GM18498 (cell line): ENCODE measurements around the gene SLC39A11.
"Not testable (repeated sequence)": the region's sequence is repeated elsewhere in the genome, so short reads cannot be mapped to it uniquely, and the experiment has no call there.

Source experiments
- ATAC-seq: cut with Tn5 transposase; IDR thresholded peaks from one replicate; pipeline ENCODE4 v1.9.1; 2021; ENCODE audit warnings: mild to moderate bottlenecking, moderate library complexity; ENCODE audit not compliant: unreplicated experiment

SLC39A11 gene

DNA sequence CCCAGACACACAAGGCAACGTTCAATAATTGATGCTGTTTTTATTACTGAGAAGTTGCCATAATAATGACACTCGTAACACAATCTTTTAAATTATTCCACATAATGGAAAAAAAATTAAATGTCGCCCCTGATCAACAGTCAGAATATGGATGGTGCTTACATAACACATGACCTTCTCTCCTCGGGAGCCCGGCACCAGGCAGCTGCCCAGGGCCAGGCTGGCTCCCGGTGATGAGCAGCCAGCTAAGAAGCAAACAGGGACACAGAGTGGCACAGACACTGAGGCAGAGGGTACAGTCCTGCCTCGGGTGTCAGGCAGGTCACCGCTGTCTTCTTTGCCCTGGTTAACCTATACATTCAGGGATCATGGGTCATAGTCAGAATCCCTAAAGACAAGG, 137.9 kb downstream of the SLC39A11 start:
- ATAC-seq, result no peak

DNA sequence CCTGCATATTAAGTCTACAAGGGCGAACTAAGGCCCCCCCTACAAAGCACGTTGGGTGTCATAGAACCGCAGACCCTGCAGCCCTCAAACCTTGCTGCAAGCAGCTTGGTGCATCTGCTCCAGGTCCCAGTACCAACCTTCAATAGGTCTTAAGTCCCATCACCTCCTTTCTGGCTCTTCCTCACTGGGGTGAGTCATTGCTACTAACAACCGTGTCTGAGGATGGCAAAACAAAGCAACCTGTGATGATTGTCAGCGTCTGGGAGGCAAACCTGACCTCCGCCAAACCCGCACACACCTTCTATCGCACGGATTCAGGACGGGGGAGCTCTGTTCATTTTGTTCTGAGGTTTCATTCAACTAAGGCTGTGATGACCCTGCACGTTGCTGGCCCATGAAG, 138.9 kb downstream of the SLC39A11 start:
- no peak for ATAC-seq

DNA sequence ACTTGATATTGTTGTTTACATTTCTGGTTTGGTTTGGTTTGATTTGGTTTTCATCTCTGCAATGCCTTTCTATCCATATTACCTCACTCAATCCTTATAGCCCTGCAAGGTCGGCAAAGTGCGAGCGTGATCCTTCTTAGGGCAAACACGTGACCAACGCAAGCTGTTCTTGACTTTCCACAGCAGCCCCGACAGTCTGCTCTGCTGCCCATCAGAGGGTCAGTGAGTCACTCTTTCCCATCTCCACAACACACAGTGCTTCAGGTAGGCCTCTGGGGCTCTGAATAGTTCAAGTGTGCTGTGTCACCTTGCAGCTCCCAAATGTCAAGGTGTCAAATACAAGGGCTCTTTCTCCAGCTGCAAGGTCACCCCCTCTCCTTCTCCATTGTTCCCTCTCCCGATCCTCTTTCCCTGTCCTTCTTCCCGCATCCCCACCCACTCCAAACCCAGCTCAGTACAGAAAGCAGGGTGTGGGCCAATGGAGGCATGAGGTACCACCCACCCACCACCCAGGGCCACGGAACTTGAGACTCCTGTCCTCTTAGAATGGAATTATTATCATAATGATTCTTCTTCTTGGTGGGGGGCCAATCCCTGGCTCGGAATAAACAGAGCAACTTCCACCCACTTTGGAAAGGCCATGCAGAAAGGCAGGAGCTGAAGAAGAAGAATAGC, 139.7 kb downstream of the SLC39A11 start:
- ATAC-seq, result no peak

DNA sequence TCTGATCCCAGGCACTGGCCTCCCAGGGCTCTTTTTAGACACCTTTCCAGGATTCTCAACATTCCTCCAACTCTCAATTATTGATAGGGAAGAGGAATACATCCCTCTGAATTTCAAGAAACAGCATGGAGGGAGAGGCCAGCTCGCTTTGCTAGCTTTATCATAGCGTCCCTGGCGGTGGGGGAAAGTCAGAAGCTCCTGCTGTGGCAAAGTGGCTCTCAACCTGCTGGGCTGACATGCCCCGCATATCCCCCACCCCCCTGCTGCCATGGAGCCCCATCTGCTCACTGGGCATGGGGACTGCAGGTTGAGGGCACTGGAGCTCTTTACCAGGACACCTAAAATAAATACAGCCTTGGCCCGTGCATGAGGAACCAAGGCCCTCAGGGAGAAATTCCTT, 140.3 kb downstream of the SLC39A11 start:
- ATAC-seq, result no peak

DNA sequence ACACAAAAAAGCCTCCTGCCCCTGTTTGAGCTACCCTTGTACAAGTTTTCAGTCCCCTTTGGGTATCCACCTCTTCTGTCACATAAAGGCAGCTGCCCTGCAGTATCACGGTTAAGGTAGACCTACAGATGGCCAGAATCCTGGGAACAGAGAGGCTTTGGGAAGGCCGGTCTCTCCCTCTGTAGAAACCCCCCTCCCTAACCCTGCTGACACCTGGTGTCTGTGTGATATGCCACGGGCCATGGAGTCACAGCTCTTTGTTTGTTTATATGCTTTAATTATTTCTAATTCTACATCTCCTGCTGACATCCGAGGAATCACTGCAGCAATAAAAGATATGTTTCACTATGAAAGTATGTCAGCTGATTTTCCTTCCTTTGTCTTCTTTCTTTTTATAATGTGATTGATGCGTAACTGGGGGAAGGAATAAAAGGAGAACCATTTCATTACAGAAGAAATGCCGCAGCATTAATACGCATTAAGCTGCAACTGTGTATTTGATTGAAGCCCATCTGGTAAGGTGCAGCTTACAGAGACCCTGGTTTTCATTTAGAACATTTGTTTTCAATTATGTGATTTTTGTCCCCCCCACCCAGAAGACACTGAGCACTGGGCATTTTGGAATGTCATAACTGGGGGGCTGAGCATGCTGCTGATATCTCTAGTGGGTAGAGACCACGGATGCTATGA, 142.1 kb downstream of the SLC39A11 start:
- ATAC-seq, result no peak

DNA sequence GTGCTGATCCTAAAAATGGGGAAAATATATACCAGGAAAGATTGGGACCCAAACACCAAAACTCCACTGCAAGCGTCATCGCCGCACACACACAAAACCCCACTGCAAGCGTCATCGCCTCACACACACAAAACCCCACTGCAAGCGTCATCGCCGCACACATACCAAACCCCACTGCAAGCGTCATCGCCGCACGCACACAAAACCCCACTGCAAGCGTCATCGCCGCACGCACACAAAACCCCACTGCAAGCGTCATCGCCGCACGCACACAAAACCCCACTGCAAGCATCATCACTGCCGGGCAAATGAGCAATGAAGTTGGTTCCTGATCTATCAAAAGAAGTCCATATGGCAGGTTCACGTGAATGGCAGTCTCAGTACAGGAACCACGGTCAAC, 144.4 kb downstream of the SLC39A11 start:
- ATAC-seq, result no peak

DNA sequence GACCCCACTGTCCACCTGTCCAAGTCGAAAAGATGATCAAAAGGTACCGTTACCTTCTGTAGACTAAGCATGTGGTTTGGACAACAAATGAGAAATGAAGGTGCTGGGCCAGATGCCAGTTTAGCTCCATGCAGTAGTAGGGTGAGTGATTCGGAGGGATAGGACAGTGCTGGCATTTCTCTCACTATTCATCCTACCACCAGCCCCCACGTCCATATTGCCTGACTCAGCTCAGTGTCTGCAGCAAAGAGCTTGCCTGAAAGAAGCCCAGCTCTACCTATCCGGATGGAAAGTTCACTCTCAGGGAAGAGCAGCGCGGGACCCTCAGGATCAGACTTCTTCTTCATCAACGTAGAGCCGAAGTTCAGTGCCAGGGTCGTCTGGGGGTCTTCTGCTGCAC, 145.0 kb downstream of the SLC39A11 start:
- no peak for ATAC-seq

DNA sequence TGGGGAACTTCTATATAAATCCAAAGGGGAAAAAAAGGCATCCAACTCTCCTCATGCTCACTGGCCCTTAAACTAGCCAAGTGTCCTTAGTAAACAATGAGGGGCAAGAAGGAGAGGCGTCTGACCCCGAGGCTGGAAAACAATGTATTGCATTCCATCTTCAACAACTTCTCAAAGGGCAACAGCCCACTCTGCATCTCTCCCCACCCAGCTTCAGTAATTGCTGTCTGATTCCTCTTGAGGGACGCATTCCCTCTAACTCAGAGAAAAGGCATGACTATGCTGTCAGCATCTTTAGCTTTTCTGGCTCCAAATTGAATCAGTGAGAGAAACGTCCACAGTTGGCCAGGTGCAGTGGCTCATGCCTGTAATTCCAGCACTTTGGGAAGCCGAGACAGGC, 145.8 kb downstream of the SLC39A11 start:
- ATAC-seq, result no peak

DNA sequence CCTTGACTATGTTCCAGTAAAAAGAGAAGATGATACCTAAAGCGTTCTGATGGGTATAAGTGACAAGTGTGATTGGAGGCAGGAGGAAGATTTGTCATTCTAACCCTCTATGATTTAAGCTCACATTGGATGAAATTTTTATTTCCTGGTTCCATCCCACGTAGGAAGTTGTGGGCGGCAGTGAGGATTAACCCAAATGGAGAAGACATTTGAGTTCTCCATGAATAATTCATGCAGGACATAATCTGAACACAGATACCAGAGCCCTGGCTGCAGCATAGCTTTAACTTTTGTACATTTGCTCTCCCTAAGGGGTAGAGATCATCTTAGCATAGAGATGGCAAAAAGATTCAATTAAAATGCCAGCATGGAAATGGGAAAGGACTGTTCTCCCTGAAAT, 146.3 kb downstream of the SLC39A11 start:
- ATAC-seq, result no peak

DNA sequence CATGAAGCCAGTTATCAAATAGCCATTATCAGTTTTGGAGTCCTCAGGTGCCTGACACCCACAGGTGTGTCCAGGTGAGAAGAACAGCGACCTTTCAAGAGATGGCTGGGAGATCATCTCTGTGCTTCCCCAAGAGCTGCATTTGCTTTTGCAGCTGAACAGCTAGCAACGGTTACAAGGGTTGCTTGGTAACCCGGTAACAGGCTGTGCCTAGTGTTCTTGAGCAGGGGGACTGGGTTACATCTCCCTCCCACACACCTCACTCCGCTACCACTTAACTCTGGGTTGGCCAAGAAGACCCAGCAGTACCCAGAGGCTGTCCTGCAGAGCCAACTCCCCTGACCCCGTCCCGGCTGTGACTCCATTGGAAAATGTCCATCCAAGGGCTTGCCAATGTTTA, 147.0 kb downstream of the SLC39A11 start:
- ATAC-seq, result no peak

DNA sequence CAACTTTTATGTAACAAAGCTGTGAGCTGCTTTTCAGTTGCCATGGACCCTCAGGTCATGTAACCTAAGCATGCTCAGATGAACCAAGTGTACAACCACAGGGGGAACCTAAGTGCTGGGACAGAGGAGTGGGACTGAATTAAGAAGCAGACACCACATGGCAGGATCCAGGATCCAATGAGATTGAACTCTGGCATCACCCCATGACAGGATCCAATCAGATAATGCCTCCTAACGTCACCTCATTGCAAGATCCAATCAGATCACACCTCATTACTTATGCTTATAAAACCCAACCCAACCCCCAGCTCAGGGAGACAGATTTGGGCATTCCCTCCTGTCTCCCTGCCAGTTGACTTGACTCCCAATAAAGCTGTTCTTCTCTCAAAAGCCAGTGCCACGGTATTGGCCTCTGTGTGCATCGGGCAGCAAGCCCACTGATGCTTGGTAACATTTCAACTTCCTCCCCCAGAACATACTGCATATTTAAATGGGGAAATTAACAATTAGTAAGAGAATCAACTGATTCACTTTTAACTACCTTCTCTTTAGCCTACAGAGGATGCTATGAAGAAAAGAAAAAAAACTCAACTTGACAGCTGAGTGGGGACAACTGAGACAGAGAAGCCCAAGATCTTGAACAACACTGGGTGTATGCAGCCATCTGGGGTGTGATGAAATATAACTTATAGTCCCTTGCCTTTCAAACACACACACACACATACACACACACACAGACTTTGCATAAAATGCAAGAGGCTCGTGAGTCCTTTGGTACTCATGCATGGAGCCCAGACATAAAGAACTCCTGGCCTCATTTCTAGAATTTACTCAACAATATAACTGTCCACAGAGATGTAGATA, 148.4 kb downstream of the SLC39A11 start:
- ATAC-seq, result no peak

DNA sequence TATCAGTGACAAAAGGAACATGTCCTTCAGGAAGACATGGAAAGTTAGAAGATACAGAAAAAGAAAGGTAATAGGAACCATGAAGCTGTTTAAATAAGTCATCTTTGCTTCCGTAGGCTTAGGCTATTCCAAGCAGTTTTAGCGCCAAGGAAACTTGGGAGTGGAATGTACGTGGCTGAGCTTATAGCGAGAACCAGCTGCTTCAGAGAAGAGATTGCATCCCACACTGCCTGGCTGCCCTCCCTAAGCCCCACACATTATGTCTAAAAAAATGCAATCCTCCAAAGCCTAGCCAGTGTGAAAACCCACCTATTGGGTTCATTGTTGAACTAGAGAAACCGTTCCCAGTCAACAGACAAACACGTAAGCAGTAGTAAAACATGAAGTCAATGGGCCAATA, 149.9 kb downstream of the SLC39A11 start:
- ATAC-seq, result no peak

DNA sequence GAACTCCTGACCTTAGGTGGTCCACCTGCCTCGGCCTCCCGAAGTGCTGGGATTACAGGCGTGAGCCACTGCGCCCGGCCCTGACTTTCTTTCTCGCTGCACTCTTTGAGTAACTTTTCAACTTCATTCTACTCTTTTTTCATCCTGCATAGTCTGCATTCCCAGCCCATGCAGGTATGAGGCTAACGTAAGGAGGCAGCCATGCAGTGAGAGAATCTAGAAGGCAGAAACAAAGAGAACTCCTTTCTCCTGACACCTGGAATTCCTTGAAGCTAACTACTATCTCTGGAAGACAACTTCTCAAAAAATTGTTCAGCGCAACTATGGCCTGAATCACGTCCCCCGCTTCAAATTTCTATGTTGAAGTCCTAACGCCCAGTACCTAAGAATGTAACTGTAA, 152.0 kb downstream of the SLC39A11 start:
- no peak for ATAC-seq

DNA sequence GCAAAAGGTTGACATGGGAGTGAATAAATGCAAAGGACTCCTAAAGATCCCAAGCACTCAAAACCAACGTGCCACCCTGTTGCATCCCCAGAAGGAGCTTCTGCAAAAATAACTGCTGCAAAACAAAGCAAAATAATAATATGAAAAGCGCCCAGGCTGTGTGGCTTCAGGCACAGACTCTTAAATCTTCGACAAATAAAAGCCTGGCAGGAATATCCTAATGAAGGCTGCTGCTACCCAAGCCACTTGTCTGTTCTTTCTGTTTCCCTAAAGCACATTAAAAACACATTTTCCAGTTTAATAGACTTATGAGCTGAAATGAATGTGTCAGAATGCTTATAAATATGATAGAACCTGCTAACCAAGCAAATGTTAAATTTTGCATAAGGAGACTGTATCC, 154.0 kb downstream of the SLC39A11 start:
- no peak for ATAC-seq

DNA sequence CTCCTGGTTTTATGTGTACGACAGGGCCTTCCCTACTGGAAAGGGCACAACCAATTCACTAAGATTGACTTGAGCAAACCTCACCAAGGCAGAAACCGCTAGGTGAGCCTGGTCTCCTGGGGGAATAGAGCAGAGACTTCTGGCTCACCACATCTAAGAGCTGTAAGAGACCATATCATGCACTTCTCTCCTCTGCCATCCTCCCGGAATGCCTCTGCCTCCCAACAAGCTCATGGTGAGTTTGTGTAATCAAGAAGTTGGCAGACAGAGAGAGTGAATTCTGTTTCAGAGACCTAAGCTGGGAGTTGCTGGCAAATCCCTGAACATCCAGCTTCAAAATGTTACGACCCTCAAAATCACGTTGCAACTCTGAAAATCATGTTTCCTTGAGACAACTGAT, 154.8 kb downstream of the SLC39A11 start:
- ATAC-seq, result no peak

DNA sequence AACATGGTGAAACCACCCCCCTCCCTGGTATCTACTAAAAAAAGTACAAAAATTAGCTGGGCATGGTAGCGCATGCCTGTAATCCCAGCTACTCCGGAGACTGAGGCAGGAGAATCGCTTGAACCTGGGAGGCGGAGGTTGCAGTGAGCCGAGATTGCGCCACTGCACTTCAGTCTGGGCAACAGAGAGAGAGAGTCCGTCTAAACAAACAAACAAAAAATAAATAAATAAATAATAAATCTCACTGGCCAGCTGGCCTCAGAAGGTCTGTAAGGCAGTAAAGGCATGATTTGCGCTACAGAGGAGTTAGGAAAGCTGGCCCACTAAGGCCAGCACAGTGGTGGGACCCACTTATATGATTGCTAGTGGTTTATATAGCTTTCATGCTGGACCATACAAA, 155.2 kb downstream of the SLC39A11 start:
- ATAC-seq, result not testable (repeated sequence)

DNA sequence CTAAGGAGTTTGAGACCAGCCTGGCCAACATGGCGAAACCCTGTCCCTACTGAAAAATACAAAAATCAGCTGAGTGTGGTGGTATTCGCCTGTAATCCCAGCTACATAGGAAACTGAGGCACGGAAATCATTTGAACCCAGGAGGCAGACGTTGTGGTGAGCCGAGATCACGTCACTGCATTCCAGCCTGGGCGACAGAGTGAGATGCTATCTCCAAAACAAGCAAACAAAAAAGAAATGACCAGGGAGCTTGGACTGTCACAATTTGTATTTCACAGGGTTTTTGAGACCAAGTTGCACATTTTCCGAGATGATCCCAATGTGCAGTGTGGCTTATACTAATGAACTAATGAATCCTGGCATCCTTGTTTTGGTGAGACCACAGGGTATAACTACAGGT, 156.5 kb downstream of the SLC39A11 start:
- ATAC-seq, result no peak

DNA sequence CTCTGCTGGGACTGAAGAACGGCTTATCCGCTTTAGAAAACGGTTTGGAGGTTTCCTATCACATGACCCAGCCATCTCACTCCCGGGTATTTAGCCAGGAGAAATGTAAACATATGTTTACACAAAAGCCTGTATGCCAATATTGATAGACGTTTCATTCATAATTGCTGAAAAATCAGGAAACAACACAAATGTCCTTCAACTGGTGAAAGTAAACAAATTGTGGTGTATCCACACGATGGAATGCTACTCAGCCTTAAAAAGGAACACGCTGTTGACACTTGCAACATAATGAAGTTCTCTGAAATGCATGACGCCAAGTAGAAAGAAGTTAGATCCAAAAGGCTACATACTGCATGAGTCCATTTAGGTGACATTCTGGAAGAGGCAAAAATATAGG, 157.6 kb downstream of the SLC39A11 start:
- no peak for ATAC-seq

DNA sequence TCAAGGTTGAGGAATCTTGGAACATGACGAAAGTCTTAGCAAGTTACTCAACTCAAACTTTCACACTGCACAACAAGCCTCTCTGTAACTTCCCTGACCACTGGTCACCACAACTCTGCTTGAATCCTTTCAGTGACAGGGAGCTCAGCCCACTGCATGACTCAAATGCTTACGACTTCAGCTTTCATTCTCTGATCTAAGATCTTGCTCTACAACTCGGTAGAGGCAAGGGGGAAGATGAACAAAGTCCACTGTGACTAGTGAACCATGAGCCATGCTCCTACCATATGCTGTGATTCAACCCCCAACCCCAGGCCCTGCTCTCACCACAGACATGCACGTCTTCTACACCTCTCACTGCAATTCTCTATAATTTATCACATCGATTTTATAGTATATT, 160.9 kb downstream of the SLC39A11 start:
- ATAC-seq, result peak; percentile 61

DNA sequence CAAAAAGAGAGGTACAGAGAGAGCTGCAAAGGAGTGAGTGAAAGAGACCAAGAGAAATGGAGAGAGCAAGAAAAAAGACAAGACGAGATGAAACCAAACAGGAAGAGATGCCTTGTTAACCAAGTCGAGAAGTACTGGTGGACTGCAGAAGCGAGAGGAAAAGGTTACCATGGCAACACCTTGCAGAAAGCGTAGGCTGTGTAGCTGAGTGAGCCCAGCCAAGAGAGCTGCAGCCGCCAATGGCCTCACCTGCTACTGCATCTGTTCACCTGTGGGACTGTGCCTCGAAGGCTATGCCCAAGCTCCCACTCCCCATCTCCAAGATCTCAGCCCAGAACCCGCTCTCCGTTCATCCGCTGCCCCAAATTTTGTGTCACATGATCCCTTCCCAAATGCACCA, 161.3 kb downstream of the SLC39A11 start:
- peak; percentile 77 for ATAC-seq

DNA sequence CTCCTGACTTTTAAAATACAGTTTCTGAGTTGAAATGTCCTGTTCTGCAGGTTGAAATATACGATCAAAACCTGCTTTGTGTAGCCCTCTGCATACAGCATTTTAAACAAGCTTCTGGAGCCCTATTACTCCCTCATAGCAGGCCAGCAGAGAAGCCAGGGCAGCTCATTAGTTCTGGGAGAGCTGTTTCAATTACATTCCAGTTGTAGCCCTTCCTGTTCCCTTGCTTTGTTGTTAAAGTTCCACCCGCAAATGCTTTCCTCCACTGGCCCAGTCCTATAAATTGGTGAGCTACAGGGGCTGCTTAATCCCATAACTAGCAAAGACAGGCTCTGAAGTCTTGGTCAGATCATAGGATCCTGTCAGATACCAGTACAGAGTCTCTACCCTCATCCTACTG, 162.5 kb downstream of the SLC39A11 start:
- ATAC-seq, result no peak
